Thoracic aorta endothelial cell (primary cell): ENCODE results near the gene CLDN18. TPM values are rescaled to one million over a fixed set of nuclear protein-coding genes. Genes with fewer than 3 reads are reported as not detected.

Source experiments
- total RNA-seq: library from RNA; depleted of rRNA; stranded (reverse); fragments of >200 nt; gene quantifications from 2 replicates; pipeline ENCODE4 v1.2.3, GENCODE V29; 2012

CLDN18 gene
- total RNA-seq: not detected in 2 replicates

GRCh38 chr3:138009476-138010272, at the start of gene CLDN18:
CLDN18 (plus strand) TSS chr3:138010165; CDS start chr3:138010226, 61 bp downstream.

Other genes starting within 250 kb of the CLDN18 start
- not detected in 2 replicates for gene SOX14, start 245.8 kb upstream of the CLDN18 start, total RNA-seq
- 13.8 and 23.6 TPM in 2 replicates for gene DZIP1L, start 105.4 kb downstream of the CLDN18 start, total RNA-seq
- gene A4GNT, start 122.2 kb downstream of the CLDN18 start, total RNA-seq: not detected in 2 replicates
- gene DBR1, start 164.8 kb downstream of the CLDN18 start, total RNA-seq: 17.3 and 19.3 TPM in 2 replicates
- 70.4 and 81.4 TPM in 2 replicates for gene ARMC8, start 177.1 kb downstream of the CLDN18 start, total RNA-seq